ENCODE measurements around the gene TRMT1. TPM values are rescaled to one million over a fixed set of nuclear protein-coding genes. Genes with fewer than 3 reads are reported as not detected.
"Not testable (repeated sequence)": the region's sequence is repeated elsewhere in the genome, so short reads cannot be mapped to it uniquely, and the experiment has no call there.

Gene TRMT1
- polyA plus RNA-seq, 3 donors, result 14.5 to 94.7 (median 14.5) TPM

GRCh38 chr19:13150187-13150930, 33.8 kb upstream of the TRMT1 start, which contains the start of the genes IER2 and STX10:
Gene IER2 (plus strand): TSS chr19:13150411. CDS start chr19:13153187, 2,776 bp downstream.
Gene STX10 (minus strand): TSS chr19:13150375. CDS start chr19:13150173, 202 bp downstream.
- H3K27ac Mint-ChIP-seq, result peak within 1 kb of the TSS; percentile 98 to 99 (median 99)
- H3K36me3 Mint-ChIP-seq, result peaks cover 6 to 33% of the 10 kb centered on the region in 2 donors
- peak within 1 kb of the TSS; percentile 95 to 97 for H3K27ac ChIP-seq (ENCODE audit: low read depth in 1 of 2, low read length in 2 of 2)
- H3K27me3 Mint-ChIP-seq (ENCODE audit: low read depth in 3 of 3), result peaks cover 0 to 15% (median 4%) of the 10 kb centered on the region in 3 donors
- no peaks in the 10 kb centered on the region for H3K9me3 ChIP-seq (replicated peaks in 1 of 2; ENCODE audit: control insufficient read depth in 1 of 2, insufficient read depth in 1 of 2, low read length in 2 of 2)
- H3K9me3 Mint-ChIP-seq, result peaks cover 0 to 14% (median 8%) of the 10 kb centered on the region in 7 donors
- H3K27me3 ChIP-seq (ENCODE audit: control insufficient read depth in 2 of 2, insufficient read depth in 2 of 2, low read length in 2 of 2), result no peaks in the 10 kb centered on the region
- H3K4me1 ChIP-seq (ENCODE audit: control insufficient read depth in 1 of 2, insufficient read depth in 2 of 2, low read length in 2 of 2), result peaks cover 31 to 46% of the 10 kb centered on the region in 2 donors
- peak within 1 kb of the TSS; percentile 86 for H3K4me2 ChIP-seq (replicated peaks; ENCODE audit: extremely low read depth, low read length, poor library complexity, severe bottlenecking)
- peak within 1 kb of the TSS; percentile 75 for H2AFZ ChIP-seq (ENCODE audit: insufficient read depth, low read depth, low read length, poor library complexity, severe bottlenecking)
- H3K4me3 Mint-ChIP-seq, result peak within 1 kb of the TSS; percentile 98 to 99
- H3K4me1 Mint-ChIP-seq, result peaks cover 33% of the 10 kb centered on the region
- peaks cover 2 to 21% of the 10 kb centered on the region in 2 donors for H3K36me3 ChIP-seq (replicated peaks in 1 of 2; ENCODE audit: control insufficient read depth in 1 of 2, insufficient read depth in 2 of 2, low read length in 2 of 2)
- H4K20me1 ChIP-seq (ENCODE audit: insufficient read depth, low read length), result peaks cover 39% of the 10 kb centered on the region
- TF ChIP-seq CTCF (IDR thresholded peaks at IDR 0.05), result peak; percentile 43
- H3K4me3 ChIP-seq (replicated peaks in 1 of 3; ENCODE audit: low read depth in 2 of 3, low read length in 3 of 3), result peak within 1 kb of the TSS; percentile 86 to 100 (median 96)
- intact Hi-C loops (cut with micrococcal nuclease), result loop anchor here (5.0 to 10.0 kb wide), 5 partner anchors 33 to 694 kb away; partner anchors contain the start of genes LYL1 (in 2 of the 2), JUNB (in 1 of the 2), NACC1 (in 1 of the 2) and RAD23A (in 1 of the 2)
- H3K79me2 ChIP-seq (ENCODE audit: insufficient read depth, low read length), result peaks cover 82% of the 10 kb centered on the region
- peak; percentile 94 to 97 (median 96) for DNase-seq
- peak within 1 kb of the TSS; percentile 97 for H3K9ac ChIP-seq (ENCODE audit: insufficient read depth, low read length, poor library complexity, severe bottlenecking)
- WGBS (ENCODE audit: insufficient coverage), result 0% methylated on average over 36 of the region's 51 CpGs

GRCh38 chr19:13149628-13150186, 33.2 kb upstream of the TRMT1 start:
- Mint-ChIP-seq H3K27me3 (ENCODE audit: low read depth in 3 of 3) (peaks cover 0 to 12% (median 4%) of the 10 kb centered on the region in 3 donors), H3K27ac (peak overlapping the region; percentile 98 to 99 (median 99)), H3K9me3 (peaks cover 0 to 14% (median 8%) of the 10 kb centered on the region in 7 donors), H3K36me3 (peaks cover 11 to 37% of the 10 kb centered on the region in 2 donors), H3K4me1 (peaks cover 31% of the 10 kb centered on the region), H3K4me3 (peak overlapping the region; percentile 98 to 99)
- no peaks in the 10 kb centered on the region for H3K9me3 ChIP-seq (replicated peaks in 1 of 2; ENCODE audit: control insufficient read depth in 1 of 2, insufficient read depth in 1 of 2, low read length in 2 of 2)
- peak overlapping the region; percentile 75 for H2AFZ ChIP-seq (ENCODE audit: insufficient read depth, low read depth, low read length, poor library complexity, severe bottlenecking)
- DNase-seq, result peak in 2 of 3 donors; percentile 14 to 43
- H3K9ac ChIP-seq (ENCODE audit: insufficient read depth, low read length, poor library complexity, severe bottlenecking), result peak overlapping the region; percentile 97
- H3K4me1 ChIP-seq (ENCODE audit: control insufficient read depth in 1 of 2, insufficient read depth in 2 of 2, low read length in 2 of 2), result peaks cover 26 to 42% of the 10 kb centered on the region in 2 donors
- no peak for TF ChIP-seq CTCF (IDR thresholded peaks at IDR 0.05)
- peak overlapping the region; percentile 86 for H3K4me2 ChIP-seq (replicated peaks; ENCODE audit: extremely low read depth, low read length, poor library complexity, severe bottlenecking)
- H3K79me2 ChIP-seq (ENCODE audit: insufficient read depth, low read length), result peaks cover 82% of the 10 kb centered on the region
- H3K4me3 ChIP-seq (replicated peaks in 1 of 3; ENCODE audit: low read depth in 2 of 3, low read length in 3 of 3), result peak overlapping the region; percentile 86 to 100 (median 96)
- no peaks in the 10 kb centered on the region for H3K27me3 ChIP-seq (ENCODE audit: control insufficient read depth in 2 of 2, insufficient read depth in 2 of 2, low read length in 2 of 2)
- peaks cover 39% of the 10 kb centered on the region for H4K20me1 ChIP-seq (ENCODE audit: insufficient read depth, low read length)
- H3K27ac ChIP-seq (ENCODE audit: low read depth in 1 of 2, low read length in 2 of 2), result peak overlapping the region; percentile 95 to 97
- H3K36me3 ChIP-seq (replicated peaks in 1 of 2; ENCODE audit: control insufficient read depth in 1 of 2, insufficient read depth in 2 of 2, low read length in 2 of 2), result peaks cover 7 to 28% of the 10 kb centered on the region in 2 donors
- intact Hi-C loops (cut with micrococcal nuclease), result loop anchor here (5.0 to 10.0 kb wide), 5 partner anchors 32 to 695 kb away; partner anchors contain the start of genes LYL1 (in 2 of the 2), JUNB (in 1 of the 2), NACC1 (in 1 of the 2) and RAD23A (in 1 of the 2)
- under 1% methylated on average over 46 of the region's 46 CpGs for WGBS (ENCODE audit: insufficient coverage)

GRCh38 chr19:13149173-13149627, 32.7 kb upstream of the TRMT1 start:
- DNase-seq, result not testable (repeated sequence)

More at GRCh38 chr19:13149173-13149627, 32.7 kb upstream of the TRMT1 start:
- Histone ChIP-seq H3K4me1 (ENCODE audit: control insufficient read depth in 1 of 2, insufficient read depth in 2 of 2, low read length in 2 of 2) (peaks cover 27 to 47% of the 10 kb centered on the region in 2 donors), H3K9ac (ENCODE audit: insufficient read depth, low read length, poor library complexity, severe bottlenecking) (peak overlapping the region; percentile 97), H4K20me1 (ENCODE audit: insufficient read depth, low read length) (peaks cover 39% of the 10 kb centered on the region), H3K4me3 (replicated peaks in 1 of 3; ENCODE audit: low read depth in 2 of 3, low read length in 3 of 3) (peak overlapping the region; percentile 86 to 100 (median 96)), H3K27ac (ENCODE audit: low read depth in 1 of 2, low read length in 2 of 2) (peak overlapping the region; percentile 95 to 97), H2AFZ (ENCODE audit: insufficient read depth, low read depth, low read length, poor library complexity, severe bottlenecking) (peak overlapping the region; percentile 75), H3K36me3 (replicated peaks in 1 of 2; ENCODE audit: control insufficient read depth in 1 of 2, insufficient read depth in 2 of 2, low read length in 2 of 2) (peaks cover 13 to 32% of the 10 kb centered on the region in 2 donors), H3K79me2 (ENCODE audit: insufficient read depth, low read length) (peaks cover 82% of the 10 kb centered on the region), H3K4me2 (replicated peaks; ENCODE audit: extremely low read depth, low read length, poor library complexity, severe bottlenecking) (peak overlapping the region; percentile 86)
- peaks cover 0 to 14% (median 8%) of the 10 kb centered on the region in 7 donors for H3K9me3 Mint-ChIP-seq
- H3K27me3 Mint-ChIP-seq (ENCODE audit: low read depth in 3 of 3), result peaks cover 0 to 11% (median 4%) of the 10 kb centered on the region in 3 donors
- H3K9me3 ChIP-seq (replicated peaks in 1 of 2; ENCODE audit: control insufficient read depth in 1 of 2, insufficient read depth in 1 of 2, low read length in 2 of 2); intact Hi-C loops (cut with micrococcal nuclease); H3K27me3 ChIP-seq (ENCODE audit: control insufficient read depth in 2 of 2, insufficient read depth in 2 of 2, low read length in 2 of 2): not testable (repeated sequence)
- peaks cover 31% of the 10 kb centered on the region for H3K4me1 Mint-ChIP-seq
- H3K36me3 Mint-ChIP-seq, result peaks cover 13 to 37% of the 10 kb centered on the region in 2 donors
- peak overlapping the region; percentile 96 to 99 (median 99) for H3K27ac Mint-ChIP-seq
- H3K4me3 Mint-ChIP-seq, result peak overlapping the region; percentile 98 to 99
- 39% methylated on average over 9 of the region's 17 CpGs for WGBS (ENCODE audit: insufficient coverage)

Data from CD14-positive monocyte (primary cell).